WTC11 (cell line): ENCODE data around the gene PBRM1. TPM values are rescaled to one million over a fixed set of nuclear protein-coding genes. Genes with fewer than 3 reads are reported as not detected.
"Not testable (repeated sequence)": the region's sequence is repeated elsewhere in the genome, so short reads cannot be mapped to it uniquely, and the experiment has no call there.

Source experiments
- ATAC-seq: fragments of 200-7000 bp; cut with Tn5 transposase; 2 replicates; pipeline ENCODE4 v1.10.0; 2021; ENCODE audit warnings: mild to moderate bottlenecking, moderate library complexity
- CTCF ChIA-PET: fragments of 300-600 bp; sonication (Branson Sonifier 250); formaldehyde crosslinking; loops from one replicate; lab custom pipeline; 2021; ENCODE audit warnings: antibody characterized with exemption; lab: Charles Lee
- POLR2A ChIA-PET: fragments of 350-600 bp; sonication (Branson Sonifier 250); formaldehyde crosslinking; loops from one replicate; lab custom pipeline; 2021; ENCODE audit warnings: antibody characterized with exemption; lab: Charles Lee
- DNase-seq: peaks from one replicate; pipeline ENCODE4 v3.0.0; 2021; ENCODE audit warnings: low spot score
- H3K27ac Mint-ChIP-seq: 2 replicates; pipeline ENCODE4 v1.8.0; 2021; ENCODE audit warnings: mixed read lengths
- H3K27me3 Mint-ChIP-seq: 2 replicates; pipeline ENCODE4 v1.8.0; 2021; ENCODE audit warnings: low read depth, mild to moderate bottlenecking, moderate library complexity, mixed read lengths
- H3K36me3 Mint-ChIP-seq: 2 replicates; pipeline ENCODE4 v1.8.0; 2021; ENCODE audit warnings: mixed read lengths
- H3K4me1 Mint-ChIP-seq: 2 replicates; pipeline ENCODE4 v1.8.0; 2022; ENCODE audit warnings: mixed read lengths
- H3K4me3 Mint-ChIP-seq: 2 replicates; pipeline ENCODE4 v1.8.0; 2021; ENCODE audit warnings: mild to moderate bottlenecking, moderate library complexity, mixed read lengths
- H3K9me3 Mint-ChIP-seq: 2 replicates; pipeline ENCODE4 v1.8.0; 2021; ENCODE audit warnings: mixed read lengths
- ATF1 ChIP-seq: sonication (generic); formaldehyde crosslinking; IDR thresholded peaks from 2 replicates; pipeline ENCODE4 v1.8.1; 2023; ENCODE audit warnings: mild to moderate bottlenecking, moderate library complexity, missing genetic modification reagents
- EMX1 ChIP-seq: fragments of 250-450 bp; sonication (Bioruptor Pico); IDR thresholded peaks from 2 replicates; pipeline ENCODE4 v1.8.0; 2021; ENCODE audit warnings: mild to moderate bottlenecking
- GRHL2 ChIP-seq: fragments of 250-450 bp; sonication (Bioruptor Pico); IDR thresholded peaks from 2 replicates; pipeline ENCODE4 v1.8.0; 2022; ENCODE audit warnings: mild to moderate bottlenecking, moderate library complexity; ENCODE audit not compliant: insufficient replicate concordance, severe bottlenecking
- KAT7 ChIP-seq: sonication (generic); formaldehyde crosslinking; IDR thresholded peaks from 2 replicates; pipeline ENCODE4 v1.8.1; 2023; ENCODE audit warnings: missing genetic modification reagents, mild to moderate bottlenecking, borderline replicate concordance
- NR2C2 ChIP-seq: sonication (generic); formaldehyde crosslinking; IDR thresholded peaks from 2 replicates; pipeline ENCODE4 v1.8.0; 2022; ENCODE audit warnings: mild to moderate bottlenecking, missing genetic modification reagents
- SP1 ChIP-seq: sonication (generic); formaldehyde crosslinking; conservative IDR thresholded peaks from 2 replicates; pipeline ENCODE4 v1.8.1; 2022; ENCODE audit warnings: missing genetic modification reagents
- ZNF232 ChIP-seq: sonication (generic); formaldehyde crosslinking; IDR thresholded peaks from 2 replicates; pipeline ENCODE4 v1.8.0; 2022; ENCODE audit warnings: mild to moderate bottlenecking, missing genetic modification reagents
- total RNA-seq: library from RNA; stranded (reverse); gene quantifications from 3 replicates; pipeline ENCODE4 v1.2.3, GENCODE V29; 2021
- TF ChIP-seq, protein P1 (sequence below): fragments of 250-450 bp; sonication (Bioruptor Pico); IDR thresholded peaks from 2 replicates; pipeline ENCODE4 v2.1.2; 2022; ENCODE audit warnings: mild to moderate bottlenecking, moderate library complexity
- TF ChIP-seq, protein P2 (sequence below): sonication (generic); formaldehyde crosslinking; IDR thresholded peaks from 2 replicates; pipeline ENCODE4 v1.8.1; 2022; ENCODE audit warnings: low read depth, mild to moderate bottlenecking, moderate library complexity, missing genetic modification reagents, borderline replicate concordance
- TF ChIP-seq, protein P3 (sequence below): sonication (generic); formaldehyde crosslinking; IDR thresholded peaks from 2 replicates; pipeline ENCODE4 v1.8.1; 2022; ENCODE audit warnings: missing genetic modification reagents, borderline replicate concordance
- TF ChIP-seq, protein P4 (sequence below): fragments of 250-450 bp; sonication (Bioruptor Pico); IDR thresholded peaks from 2 replicates; pipeline ENCODE4 v1.9.0; 2021; ENCODE audit warnings: mild to moderate bottlenecking
- TF ChIP-seq, protein P5 (sequence below): sonication (generic); formaldehyde crosslinking; IDR thresholded peaks from 2 replicates; pipeline ENCODE4 v1.8.1; 2023; ENCODE audit warnings: mild to moderate bottlenecking, missing genetic modification reagents
- TF ChIP-seq, protein P6 (sequence below): sonication (generic); formaldehyde crosslinking; IDR thresholded peaks from 2 replicates; pipeline ENCODE4 v1.8.1; 2022; ENCODE audit warnings: mild to moderate bottlenecking, moderate library complexity, missing genetic modification reagents

Gene PBRM1
- total RNA-seq, 1 experiment from 2014 or later = 48.8 TPM

DNA sequence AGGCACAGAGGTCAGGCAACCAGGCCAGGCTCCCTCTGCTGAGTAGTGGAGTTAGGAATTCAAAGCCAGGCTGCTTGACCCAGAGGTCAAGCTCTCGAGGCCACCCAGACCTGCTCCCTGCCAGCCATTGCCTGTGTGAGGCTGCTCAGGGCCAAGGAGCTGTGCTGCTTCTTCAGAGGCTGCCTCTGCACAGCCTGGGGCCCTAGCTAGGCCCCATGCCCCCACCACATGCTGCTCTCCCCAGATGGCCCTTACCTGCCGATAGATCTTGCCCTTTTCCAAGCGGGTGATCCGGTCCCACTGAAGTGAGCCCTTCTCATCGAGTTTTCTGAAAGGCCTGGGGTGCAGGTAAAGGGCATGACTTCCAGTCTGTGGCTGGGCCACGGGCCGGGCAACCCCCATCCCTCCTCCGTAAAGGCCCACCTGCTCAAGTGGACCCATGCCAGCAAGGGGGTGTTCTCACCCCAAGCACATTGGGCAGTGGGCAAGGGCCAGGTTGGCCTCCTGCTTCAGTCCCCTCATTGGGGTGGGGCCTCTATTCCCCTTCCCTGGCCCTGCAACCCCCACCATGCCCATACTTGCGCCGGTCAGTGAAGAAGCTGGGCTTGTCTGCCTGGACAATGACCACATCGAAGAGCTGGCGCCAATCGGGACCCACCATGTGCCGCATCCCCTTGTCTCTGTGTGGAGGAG lies 158.5 kb downstream of the PBRM1 start (continued):
- TF ChIP-seq, protein P1, sequence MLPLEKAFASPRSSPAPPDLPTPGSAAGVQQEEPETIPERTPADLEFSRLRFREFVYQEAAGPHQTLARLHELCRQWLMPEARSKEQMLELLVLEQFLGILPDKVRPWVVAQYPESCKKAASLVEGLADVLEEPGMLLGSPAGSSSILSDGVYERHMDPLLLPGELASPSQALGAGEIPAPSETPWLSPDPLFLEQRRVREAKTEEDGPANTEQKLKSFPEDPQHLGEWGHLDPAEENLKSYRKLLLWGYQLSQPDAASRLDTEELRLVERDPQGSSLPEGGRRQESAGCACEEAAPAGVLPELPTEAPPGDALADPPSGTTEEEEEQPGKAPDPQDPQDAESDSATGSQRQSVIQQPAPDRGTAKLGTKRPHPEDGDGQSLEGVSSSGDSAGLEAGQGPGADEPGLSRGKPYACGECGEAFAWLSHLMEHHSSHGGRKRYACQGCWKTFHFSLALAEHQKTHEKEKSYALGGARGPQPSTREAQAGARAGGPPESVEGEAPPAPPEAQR (CRISPR knock-in tag) = no peak
- TF ChIP-seq GRHL2 (CRISPR knock-in tag) = no peak
- TF ChIP-seq, protein P2, sequence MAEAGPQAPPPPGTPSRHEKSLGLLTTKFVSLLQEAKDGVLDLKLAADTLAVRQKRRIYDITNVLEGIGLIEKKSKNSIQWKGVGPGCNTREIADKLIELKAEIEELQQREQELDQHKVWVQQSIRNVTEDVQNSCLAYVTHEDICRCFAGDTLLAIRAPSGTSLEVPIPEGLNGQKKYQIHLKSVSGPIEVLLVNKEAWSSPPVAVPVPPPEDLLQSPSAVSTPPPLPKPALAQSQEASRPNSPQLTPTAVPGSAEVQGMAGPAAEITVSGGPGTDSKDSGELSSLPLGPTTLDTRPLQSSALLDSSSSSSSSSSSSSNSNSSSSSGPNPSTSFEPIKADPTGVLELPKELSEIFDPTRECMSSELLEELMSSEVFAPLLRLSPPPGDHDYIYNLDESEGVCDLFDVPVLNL (CRISPR knock-in tag) = no peak
- no peak for TF ChIP-seq NR2C2 (CRISPR knock-in tag)
- TF ChIP-seq, protein P3, sequence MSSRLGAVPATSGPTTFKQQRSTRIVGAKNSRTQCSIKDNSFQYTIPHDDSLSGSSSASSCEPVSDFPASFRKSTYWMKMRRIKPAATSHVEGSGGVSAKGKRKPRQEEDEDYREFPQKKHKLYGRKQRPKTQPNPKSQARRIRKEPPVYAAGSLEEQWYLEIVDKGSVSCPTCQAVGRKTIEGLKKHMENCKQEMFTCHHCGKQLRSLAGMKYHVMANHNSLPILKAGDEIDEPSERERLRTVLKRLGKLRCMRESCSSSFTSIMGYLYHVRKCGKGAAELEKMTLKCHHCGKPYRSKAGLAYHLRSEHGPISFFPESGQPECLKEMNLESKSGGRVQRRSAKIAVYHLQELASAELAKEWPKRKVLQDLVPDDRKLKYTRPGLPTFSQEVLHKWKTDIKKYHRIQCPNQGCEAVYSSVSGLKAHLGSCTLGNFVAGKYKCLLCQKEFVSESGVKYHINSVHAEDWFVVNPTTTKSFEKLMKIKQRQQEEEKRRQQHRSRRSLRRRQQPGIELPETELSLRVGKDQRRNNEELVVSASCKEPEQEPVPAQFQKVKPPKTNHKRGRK (CRISPR knock-in tag) = no peak
- no peak for TF ChIP-seq ZNF232 (CRISPR knock-in tag)
- TF ChIP-seq ATF1 = no peak
- TF ChIP-seq, protein P4, sequence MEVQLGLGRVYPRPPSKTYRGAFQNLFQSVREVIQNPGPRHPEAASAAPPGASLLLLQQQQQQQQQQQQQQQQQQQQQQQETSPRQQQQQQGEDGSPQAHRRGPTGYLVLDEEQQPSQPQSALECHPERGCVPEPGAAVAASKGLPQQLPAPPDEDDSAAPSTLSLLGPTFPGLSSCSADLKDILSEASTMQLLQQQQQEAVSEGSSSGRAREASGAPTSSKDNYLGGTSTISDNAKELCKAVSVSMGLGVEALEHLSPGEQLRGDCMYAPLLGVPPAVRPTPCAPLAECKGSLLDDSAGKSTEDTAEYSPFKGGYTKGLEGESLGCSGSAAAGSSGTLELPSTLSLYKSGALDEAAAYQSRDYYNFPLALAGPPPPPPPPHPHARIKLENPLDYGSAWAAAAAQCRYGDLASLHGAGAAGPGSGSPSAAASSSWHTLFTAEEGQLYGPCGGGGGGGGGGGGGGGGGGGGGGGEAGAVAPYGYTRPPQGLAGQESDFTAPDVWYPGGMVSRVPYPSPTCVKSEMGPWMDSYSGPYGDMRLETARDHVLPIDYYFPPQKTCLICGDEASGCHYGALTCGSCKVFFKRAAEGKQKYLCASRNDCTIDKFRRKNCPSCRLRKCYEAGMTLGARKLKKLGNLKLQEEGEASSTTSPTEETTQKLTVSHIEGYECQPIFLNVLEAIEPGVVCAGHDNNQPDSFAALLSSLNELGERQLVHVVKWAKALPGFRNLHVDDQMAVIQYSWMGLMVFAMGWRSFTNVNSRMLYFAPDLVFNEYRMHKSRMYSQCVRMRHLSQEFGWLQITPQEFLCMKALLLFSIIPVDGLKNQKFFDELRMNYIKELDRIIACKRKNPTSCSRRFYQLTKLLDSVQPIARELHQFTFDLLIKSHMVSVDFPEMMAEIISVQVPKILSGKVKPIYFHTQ (CRISPR knock-in tag) = no peak
- TF ChIP-seq, all 79 proteins: peak for 0

DNA sequence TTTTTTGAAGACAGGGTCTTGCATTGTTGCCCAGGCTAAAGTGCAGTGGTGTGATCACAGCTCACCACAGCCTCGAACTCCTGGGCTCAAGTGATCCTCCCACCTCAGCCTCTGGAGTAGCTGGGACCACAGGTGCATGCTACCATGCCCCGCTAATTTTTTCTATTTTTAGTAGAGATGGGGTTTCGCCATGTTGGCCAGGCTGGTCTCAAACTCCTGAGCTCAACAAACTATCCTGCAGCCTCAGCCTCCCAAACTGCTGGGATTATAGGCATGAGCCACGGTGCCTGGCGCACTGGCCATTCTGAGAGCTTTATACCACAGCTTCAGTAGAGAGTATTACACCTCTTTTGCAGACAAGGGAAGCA lies 159.1 kb downstream of the PBRM1 start:
- H3K27ac Mint-ChIP-seq, H3K27me3 Mint-ChIP-seq, POLR2A ChIA-PET, H3K9me3 Mint-ChIP-seq, H3K4me3 Mint-ChIP-seq, ATAC-seq, H3K4me1 Mint-ChIP-seq: not testable (repeated sequence)
- DNase-seq = peak; percentile 2
- peaks cover 38% of the 10 kb centered on the region for H3K36me3 Mint-ChIP-seq
- CTCF ChIA-PET = interaction anchor here (1.7 kb wide), 1 partner anchor 45 kb away, joined by 3 read pairs; no protein-coding TSS in a partner anchor

DNA sequence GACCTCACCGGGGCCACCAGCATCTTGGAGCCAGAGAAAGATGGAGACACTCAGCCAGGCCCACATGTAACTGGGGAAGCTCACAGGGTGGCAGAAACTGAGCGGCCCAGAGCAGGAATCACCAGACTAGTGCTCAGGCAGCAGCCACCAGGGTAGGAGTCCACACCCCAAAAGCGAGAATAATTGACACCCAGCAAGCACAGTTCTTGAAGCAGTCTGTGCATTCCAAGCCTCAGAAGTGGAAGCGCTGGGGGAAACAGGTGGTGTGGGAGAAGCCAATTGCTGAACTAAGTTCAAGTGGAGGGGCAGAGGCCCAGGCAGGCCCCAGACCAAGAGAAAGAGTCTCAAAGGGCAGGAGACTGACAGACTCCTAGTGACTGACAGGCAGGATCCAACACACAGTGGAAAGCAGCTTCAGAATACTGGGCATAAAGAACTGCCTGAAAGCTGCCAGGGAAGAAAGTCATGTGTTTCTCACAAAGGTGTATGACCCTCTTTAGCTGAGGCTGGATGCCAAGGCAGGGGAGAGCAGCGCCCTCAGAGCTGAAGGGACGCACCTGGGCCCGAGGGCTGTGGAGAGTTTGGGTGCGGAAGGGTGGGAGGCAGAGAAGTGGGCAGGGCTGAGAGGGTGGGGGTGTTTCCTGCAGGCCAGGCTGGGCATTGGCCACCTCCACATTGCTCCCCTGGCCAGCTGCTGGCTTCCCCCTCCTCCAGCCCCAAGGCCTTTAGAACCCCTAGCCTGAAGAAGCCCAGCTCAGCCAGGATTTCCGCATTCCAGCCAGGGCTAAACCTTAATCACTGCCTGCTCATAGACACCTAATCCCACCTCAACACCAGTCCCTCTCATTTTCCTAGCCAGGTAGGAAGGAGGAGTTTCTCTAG lies 159.8 kb downstream of the PBRM1 start:
- no peak for ATAC-seq
- H3K27ac Mint-ChIP-seq = peak overlapping the region; percentile 24; the same call in 1 of the 2 replicates
- peaks cover 38% of the 10 kb centered on the region for H3K36me3 Mint-ChIP-seq
- H3K9me3 Mint-ChIP-seq = no peaks in the 10 kb centered on the region
- peak; percentile 3 for DNase-seq
- CTCF ChIA-PET = interaction anchor here (1.7 kb wide), 1 partner anchor 44 kb away, joined by 3 read pairs; no protein-coding TSS in a partner anchor
- no peaks in the 10 kb centered on the region; the same call in 1 of the 2 replicates for H3K27me3 Mint-ChIP-seq
- POLR2A ChIA-PET = no interaction called here
- no peaks in the 10 kb centered on the region for H3K4me1 Mint-ChIP-seq
- TF ChIP-seq, protein P5, sequence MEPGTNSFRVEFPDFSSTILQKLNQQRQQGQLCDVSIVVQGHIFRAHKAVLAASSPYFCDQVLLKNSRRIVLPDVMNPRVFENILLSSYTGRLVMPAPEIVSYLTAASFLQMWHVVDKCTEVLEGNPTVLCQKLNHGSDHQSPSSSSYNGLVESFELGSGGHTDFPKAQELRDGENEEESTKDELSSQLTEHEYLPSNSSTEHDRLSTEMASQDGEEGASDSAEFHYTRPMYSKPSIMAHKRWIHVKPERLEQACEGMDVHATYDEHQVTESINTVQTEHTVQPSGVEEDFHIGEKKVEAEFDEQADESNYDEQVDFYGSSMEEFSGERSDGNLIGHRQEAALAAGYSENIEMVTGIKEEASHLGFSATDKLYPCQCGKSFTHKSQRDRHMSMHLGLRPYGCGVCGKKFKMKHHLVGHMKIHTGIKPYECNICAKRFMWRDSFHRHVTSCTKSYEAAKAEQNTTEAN (CRISPR knock-in tag) = no peak
- TF ChIP-seq, protein P6, sequence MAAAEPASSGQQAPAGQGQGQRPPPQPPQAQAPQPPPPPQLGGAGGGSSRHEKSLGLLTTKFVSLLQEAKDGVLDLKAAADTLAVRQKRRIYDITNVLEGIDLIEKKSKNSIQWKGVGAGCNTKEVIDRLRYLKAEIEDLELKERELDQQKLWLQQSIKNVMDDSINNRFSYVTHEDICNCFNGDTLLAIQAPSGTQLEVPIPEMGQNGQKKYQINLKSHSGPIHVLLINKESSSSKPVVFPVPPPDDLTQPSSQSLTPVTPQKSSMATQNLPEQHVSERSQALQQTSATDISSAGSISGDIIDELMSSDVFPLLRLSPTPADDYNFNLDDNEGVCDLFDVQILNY = no peak
- TF ChIP-seq SP1 (CRISPR knock-in tag) = no peak
- no peak for TF ChIP-seq EMX1 (CRISPR knock-in tag)
- no peak for TF ChIP-seq KAT7 (CRISPR knock-in tag)
- no peak overlapping the region for H3K4me3 Mint-ChIP-seq
